HFFc6 (cell line): ENCODE results near the gene TNIP1. TPM values are rescaled to one million over a fixed set of nuclear protein-coding genes. Genes with fewer than 3 reads are reported as not detected.

Experiments
- DNase-seq: peaks from one replicate; pipeline ENCODE4 v3.0.0-alpha.2; 2018
- H3K27ac Mint-ChIP-seq: 2 replicates; pipeline ENCODE4 v1.8.0; 2020; ENCODE audit warnings: mild to moderate bottlenecking, mixed read lengths
- H3K27me3 Mint-ChIP-seq: 2 replicates; pipeline ENCODE4 v1.8.0; 2021; ENCODE audit warnings: mild to moderate bottlenecking, moderate library complexity, mixed read lengths; ENCODE audit not compliant: insufficient read depth
- H3K36me3 Mint-ChIP-seq: 2 replicates; pipeline ENCODE4 v1.8.0; 2021; ENCODE audit warnings: low read depth, mixed read lengths
- H3K4me1 Mint-ChIP-seq: 2 replicates; pipeline ENCODE4 v1.8.0; 2020; ENCODE audit warnings: low read depth, mixed read lengths
- H3K4me3 Mint-ChIP-seq: 2 replicates; pipeline ENCODE4 v1.8.0; 2020; ENCODE audit warnings: mild to moderate bottlenecking, moderate library complexity, mixed read lengths
- H3K9me3 Mint-ChIP-seq: 2 replicates; pipeline ENCODE4 v1.8.0; 2020; ENCODE audit warnings: mild to moderate bottlenecking, mixed read lengths
- CTCF ChIP-seq: fragments of 200-600 bp; sonication (generic); IDR thresholded peaks from 2 replicates; pipeline ENCODE4 v1.5.0; 2021; ENCODE audit warnings: antibody characterized with exemption, mild to moderate bottlenecking
- total RNA-seq, 6 experiments: library from RNA; stranded (reverse); fragmentation: NEBNext Ultra II Directional; extraction: Animal tissue kit (Norgen Biotek cat#: 25700); gene quantifications; 2 replicates in 1 of 6; 3 replicates in 5 of 6; pipeline ENCODE4 v1.2.3, GENCODE V29; 2021

TNIP1 gene
- total RNA-seq, 6 experiments from 2014 or later = 81.5 to 105 (median 89.5) TPM

GRCh38 chr5:150993422-150993821 lies 87.4 kb downstream of the TNIP1 start:
- Mint-ChIP-seq H3K27me3 (peaks cover 3% of the 10 kb centered on the region), H3K4me3 (no peak overlapping the region), H3K9me3 (peaks cover 10% of the 10 kb centered on the region; the same call in 1 of the 2 replicates), H3K4me1 (no peaks in the 10 kb centered on the region), H3K27ac (no peak overlapping the region), H3K36me3 (peaks cover 5% of the 10 kb centered on the region; the same call in 1 of the 2 replicates)
- no peak for DNase-seq
- no peak for TF ChIP-seq CTCF

GRCh38 chr5:150992705-150993104 lies 88.1 kb downstream of the TNIP1 start:
- Mint-ChIP-seq H3K27ac (no peak overlapping the region), H3K36me3 (peaks cover 5% of the 10 kb centered on the region; the same call in 1 of the 2 replicates), H3K27me3 (peaks cover 3% of the 10 kb centered on the region), H3K4me3 (no peak overlapping the region), H3K9me3 (peaks cover 8% of the 10 kb centered on the region; the same call in 1 of the 2 replicates), H3K4me1 (no peaks in the 10 kb centered on the region)
- TF ChIP-seq CTCF = no peak
- DNase-seq = no peak

- H3K4me3 Mint-ChIP-seq = no peak overlapping the region
- peaks cover 4% of the 10 kb centered on the region; the same call in 1 of the 2 replicates for H3K9me3 Mint-ChIP-seq
- H3K27ac Mint-ChIP-seq = no peak overlapping the region
- TF ChIP-seq CTCF = peak; percentile 47; the same call in 1 of the 2 replicates
- H3K4me1 Mint-ChIP-seq = no peaks in the 10 kb centered on the region
- H3K36me3 Mint-ChIP-seq = peaks cover 5% of the 10 kb centered on the region; the same call in 1 of the 2 replicates
- H3K27me3 Mint-ChIP-seq = no peaks in the 10 kb centered on the region; the same call in none of the 2 replicates
- no peak for DNase-seq
These were observed 91.1 kb downstream of the TNIP1 start for GRCh38 chr5:150989695-150990094.

GRCh38 chr5:150987746-150988145 lies 93.1 kb downstream of the TNIP1 start:
- TF ChIP-seq CTCF = no peak
- Mint-ChIP-seq H3K27ac (no peak overlapping the region), H3K36me3 (no peaks in the 10 kb centered on the region; the same call in 1 of the 2 replicates), H3K4me3 (no peak overlapping the region), H3K4me1 (peaks cover 4% of the 10 kb centered on the region; the same call in 1 of the 2 replicates), H3K9me3 (peaks cover 16% of the 10 kb centered on the region), H3K27me3 (peaks cover 3% of the 10 kb centered on the region)
- DNase-seq = no peak

Other genes starting within 250 kb of the TNIP1 start
- gene IRGM, start 234.5 kb downstream of the TNIP1 start, total RNA-seq = not detected
- 1 to 10 TPM; 2.6 to 5.6 (median 4.6) TPM for gene ZNF300, start 176.1 kb downstream of the TNIP1 start, total RNA-seq
- 1 to 10 TPM in 1 of 6 experiments, under 1 TPM in 5; 0.66 to 1.2 (median 0.77) TPM for gene GPX3, start 60.4 kb downstream of the TNIP1 start, total RNA-seq
- 100 to 1,000 TPM; 507 to 578 (median 546) TPM for gene ANXA6, start 76.7 kb upstream of the TNIP1 start, total RNA-seq
- 1 to 10 TPM in 1 of 6 experiments, under 1 TPM in 5; 0.43 to 1.1 (median 0.71) TPM for gene CCDC69, start 143.1 kb upstream of the TNIP1 start, total RNA-seq
- 10 to 100 TPM; 26.0 to 34.8 (median 28.5) TPM for gene GM2A, start 172.2 kb upstream of the TNIP1 start, total RNA-seq
- not detected for gene SLC36A3, start 222.7 kb upstream of the TNIP1 start, total RNA-seq